HL-60 (cell line): ENCODE measurements around the gene CLIP4.

Source experiments
- DNase-seq, 2 experiments: peaks; one replicate each; pipeline ENCODE4 v3.0.0-alpha.2; 2010 to 2020; ENCODE audit warnings: low read depth in 1 of 2, low spot score in 1 of 2
- H3K27ac ChIP-seq: fragments of 250-450 bp; sonication (Bioruptor Pico); replicated peaks from 2 replicates; pipeline ENCODE4 v1.5.1; 2020; ENCODE audit warnings: mild to moderate bottlenecking, moderate library complexity
- H3K27me3 ChIP-seq: fragments of 250-450 bp; sonication (Bioruptor Pico); 2 replicates; pipeline ENCODE4 v1.5.1; 2021; ENCODE audit warnings: mild to moderate bottlenecking, moderate library complexity; ENCODE audit not compliant: insufficient read depth, poor library complexity, severe bottlenecking
- H3K4me3 ChIP-seq: replicated peaks from 2 replicates; pipeline ENCODE4 v1.5.1; 2011; ENCODE audit warnings: mild to moderate bottlenecking, control low read depth, low read length; ENCODE audit not compliant: insufficient read depth
- CTCF ChIP-seq: IDR thresholded peaks from one replicate; pipeline ENCODE4 v1.5.1; 2011; ENCODE audit warnings: low read length, control low read depth, inconsistent platforms; ENCODE audit not compliant: insufficient read depth
- GABPA ChIP-seq: IDR thresholded peaks from 2 replicates; pipeline ENCODE4 v1.6.1; 2012; ENCODE audit warnings: low read depth
- POLR2AphosphoS5 ChIP-seq: IDR thresholded peaks from 2 replicates; pipeline ENCODE4 v1.6.1; 2012; ENCODE audit warnings: low read depth
- REST ChIP-seq: IDR thresholded peaks from 2 replicates; pipeline ENCODE4 v1.6.1; 2012; ENCODE audit warnings: low read depth; ENCODE audit not compliant: insufficient replicate concordance
- SPI1 ChIP-seq: IDR thresholded peaks from 2 replicates; pipeline ENCODE4 v1.6.1; 2012; ENCODE audit warnings: low read depth, mild to moderate bottlenecking, borderline replicate concordance

CLIP4 gene

DNA sequence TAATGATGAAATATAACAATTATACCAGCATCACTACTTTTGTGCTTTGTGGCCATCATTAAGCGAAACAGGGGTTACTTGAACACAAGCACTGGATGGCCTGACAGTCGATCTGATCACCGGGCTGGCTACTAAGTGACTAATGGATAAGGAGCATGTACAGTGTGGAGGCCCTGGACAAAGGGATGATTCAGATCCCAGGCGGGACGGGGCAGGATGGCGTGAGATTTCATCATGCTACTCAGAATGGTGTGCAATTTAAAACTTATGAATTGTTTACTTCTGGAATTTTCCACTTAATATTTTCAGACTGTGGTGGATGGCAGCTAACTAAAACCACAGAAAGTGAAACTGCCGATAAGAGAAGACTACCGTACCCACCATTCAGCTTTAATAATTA is 7.0 kb upstream of the CLIP4 start:
- TF ChIP-seq GABPA (no peak), SPI1 (no peak)
- DNase-seq = no peak
- Histone ChIP-seq H3K27ac (no peak overlapping the region), H3K27me3 (peaks cover 2% of the 10 kb centered on the region), H3K4me3 (no peak overlapping the region)

DNA sequence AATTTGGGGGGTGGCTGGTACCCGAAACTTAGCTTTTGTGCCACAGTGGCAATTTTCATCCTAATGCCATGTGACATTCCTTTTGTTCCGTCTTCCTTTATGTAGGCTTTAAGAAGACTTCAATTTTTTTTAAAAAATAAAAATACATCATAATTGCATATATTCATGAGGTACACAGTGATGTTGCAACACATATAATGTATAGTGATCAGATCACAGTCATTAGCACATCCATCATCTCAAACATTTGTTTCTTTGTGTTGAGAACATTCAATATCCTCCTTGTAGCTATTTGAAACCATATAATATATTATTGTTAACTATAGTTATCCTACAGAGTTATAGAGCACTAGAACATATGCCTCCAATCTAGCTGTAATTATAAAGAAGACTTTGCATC is 6.0 kb upstream of the CLIP4 start:
- DNase-seq = no peak
- H3K4me3 ChIP-seq = no peak overlapping the region
- H3K27me3 ChIP-seq = peaks cover 10% of the 10 kb centered on the region
- no peak overlapping the region for H3K27ac ChIP-seq
- TF ChIP-seq SPI1 = no peak
- TF ChIP-seq REST = no peak
- TF ChIP-seq CTCF = no peak
- TF ChIP-seq GABPA = no peak
- no peak for TF ChIP-seq POLR2AphosphoS5

DNA sequence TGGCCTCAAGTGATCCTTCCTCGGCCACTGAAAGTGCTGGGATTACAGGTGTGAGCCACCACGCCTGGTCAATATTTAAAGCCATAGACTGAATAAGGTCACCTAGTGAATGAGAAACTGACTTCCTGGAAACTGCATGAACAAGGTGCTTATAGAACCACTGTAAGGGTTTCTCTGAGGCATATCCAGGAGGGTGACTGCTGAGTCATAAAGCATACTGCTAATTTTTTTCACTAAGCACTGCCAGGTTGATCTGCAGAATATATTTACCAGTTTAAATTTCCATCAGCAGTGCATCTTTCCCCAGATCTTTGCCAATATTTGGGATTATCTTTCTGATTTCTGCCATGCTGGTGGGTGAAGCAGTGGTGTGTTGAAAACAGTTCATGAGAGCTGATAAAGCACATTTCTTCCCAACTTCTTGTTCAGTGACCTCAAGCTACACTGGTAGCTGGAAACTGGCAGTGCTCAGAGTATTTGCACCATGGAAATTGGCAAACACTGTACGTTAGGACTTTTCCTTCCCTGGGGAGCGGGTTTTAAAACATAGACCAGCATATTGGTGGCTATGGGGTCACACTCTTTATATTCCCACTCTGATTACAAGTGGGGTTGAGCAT is 4.2 kb upstream of the CLIP4 start:
- TF ChIP-seq REST = no peak
- H3K27me3 ChIP-seq = peaks cover 22% of the 10 kb centered on the region
- H3K27ac ChIP-seq = no peak overlapping the region
- no peak overlapping the region for H3K4me3 ChIP-seq
- no peak for DNase-seq

GRCh38 chr2:29112379-29112778 is 2.8 kb upstream of the CLIP4 start:
- no peak for TF ChIP-seq CTCF
- TF ChIP-seq SPI1 = no peak
- TF ChIP-seq GABPA = no peak
- TF ChIP-seq POLR2AphosphoS5 = no peak
- TF ChIP-seq REST = no peak
- peaks cover 34% of the 10 kb centered on the region for H3K27me3 ChIP-seq
- H3K4me3 ChIP-seq = no peak overlapping the region
- no peak overlapping the region for H3K27ac ChIP-seq
- no peak for DNase-seq
